Measurements from ENCODE around the gene GAPDHS. TPM values are rescaled to one million over a fixed set of nuclear protein-coding genes. Genes with fewer than 3 reads are reported as not detected.

The GAPDHS gene
- total RNA-seq, 1 experiment from 2014 or later = not detected

DNA sequence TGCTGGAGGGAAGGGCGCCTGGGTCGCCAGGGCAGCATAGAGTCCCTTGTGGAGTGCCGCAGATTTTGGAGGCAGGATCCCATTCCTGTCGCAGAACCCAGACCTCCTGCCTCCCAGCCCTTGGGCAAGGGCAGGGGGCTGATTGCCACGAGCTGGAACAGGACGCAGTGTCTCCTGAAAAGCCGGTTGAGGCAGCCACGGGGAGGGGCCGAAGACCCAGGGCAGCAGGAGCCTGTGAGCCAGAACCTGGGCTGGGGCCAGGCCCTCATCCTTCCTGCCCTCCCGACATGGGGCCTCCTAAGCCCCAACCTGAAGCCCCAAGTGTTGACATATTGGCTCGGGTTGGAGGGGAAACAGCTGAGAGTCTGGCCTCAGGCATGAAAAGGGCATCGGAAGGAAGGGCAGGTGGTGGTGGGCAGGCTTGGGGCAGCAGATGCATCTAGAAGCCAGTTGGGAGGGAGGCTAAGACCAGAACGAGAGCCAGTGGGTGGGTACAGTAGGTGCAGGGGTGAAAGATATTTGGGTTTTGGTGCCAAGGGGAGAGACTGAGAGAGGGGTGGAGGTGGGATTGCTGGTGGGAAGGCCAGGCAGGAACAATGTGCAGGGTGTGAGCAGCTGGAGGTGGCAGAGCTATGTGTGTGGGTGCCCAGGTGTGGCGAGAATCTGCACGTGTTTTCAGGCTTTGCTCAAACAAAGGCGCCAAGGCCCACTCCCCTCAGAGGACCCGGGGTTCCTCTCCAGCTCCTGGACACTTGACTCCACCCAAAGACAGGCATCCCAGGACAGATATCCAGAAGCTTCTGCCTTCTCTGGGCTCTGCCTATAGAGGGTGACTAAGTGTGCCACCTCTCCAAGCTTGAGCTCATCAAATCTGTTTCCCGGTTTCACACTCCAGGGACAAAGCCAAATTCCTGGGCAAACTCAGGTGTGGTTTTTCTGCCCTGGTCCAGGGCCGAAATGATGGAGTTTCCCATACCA is 3.7 kb upstream of the GAPDHS start:
- TF ChIP-seq, protein P1, sequence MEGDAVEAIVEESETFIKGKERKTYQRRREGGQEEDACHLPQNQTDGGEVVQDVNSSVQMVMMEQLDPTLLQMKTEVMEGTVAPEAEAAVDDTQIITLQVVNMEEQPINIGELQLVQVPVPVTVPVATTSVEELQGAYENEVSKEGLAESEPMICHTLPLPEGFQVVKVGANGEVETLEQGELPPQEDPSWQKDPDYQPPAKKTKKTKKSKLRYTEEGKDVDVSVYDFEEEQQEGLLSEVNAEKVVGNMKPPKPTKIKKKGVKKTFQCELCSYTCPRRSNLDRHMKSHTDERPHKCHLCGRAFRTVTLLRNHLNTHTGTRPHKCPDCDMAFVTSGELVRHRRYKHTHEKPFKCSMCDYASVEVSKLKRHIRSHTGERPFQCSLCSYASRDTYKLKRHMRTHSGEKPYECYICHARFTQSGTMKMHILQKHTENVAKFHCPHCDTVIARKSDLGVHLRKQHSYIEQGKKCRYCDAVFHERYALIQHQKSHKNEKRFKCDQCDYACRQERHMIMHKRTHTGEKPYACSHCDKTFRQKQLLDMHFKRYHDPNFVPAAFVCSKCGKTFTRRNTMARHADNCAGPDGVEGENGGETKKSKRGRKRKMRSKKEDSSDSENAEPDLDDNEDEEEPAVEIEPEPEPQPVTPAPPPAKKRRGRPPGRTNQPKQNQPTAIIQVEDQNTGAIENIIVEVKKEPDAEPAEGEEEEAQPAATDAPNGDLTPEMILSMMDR (conservative IDR thresholded peaks at IDR 0.05; ENCODE audit: low read depth, low read length) = no peak
- TF ChIP-seq EZH2phosphoT487 (IDR thresholded peaks at IDR 0.05; ENCODE audit: borderline replicate concordance, low read length) (no peak), EZH2 (IDR thresholded peaks at IDR 0.05; ENCODE audit: low read length, unreplicated experiment) (no peak)
- no peaks in the 10 kb centered on the region for H3K36me3 ChIP-seq (ENCODE audit: low read depth, low read length)
- no peak overlapping the region for H3K4me3 ChIP-seq (ENCODE audit: low read length)
- no TSS peak for BruUV-seq (replicated peaks)
- ChIA-PET POLR2A (ENCODE audit: unreplicated experiment) (no interaction called here), CTCF (interaction anchor here (1.0 kb wide), 1 partner anchor 19 kb away, joined by 3 read pairs; no protein-coding TSS in a partner anchor)
- no peaks in the 10 kb centered on the region for H3F3A ChIP-seq (ENCODE audit: low read length, unreplicated experiment)
- H4K20me1 ChIP-seq (ENCODE audit: low read length) = no peaks in the 10 kb centered on the region
- H3K4me1 ChIP-seq (ENCODE audit: insufficient read depth, low read length) = peaks cover 3% of the 10 kb centered on the region; the same call in 1 of the 2 replicates
- H3K27ac ChIP-seq (ENCODE audit: low read length) = no peak overlapping the region
- no peaks in the 10 kb centered on the region for H3K27me3 ChIP-seq (ENCODE audit: low read length)
- ATAC-seq (no peak), DNase-seq (no peak)
- H3K9me2 ChIP-seq (replicated peaks; ENCODE audit: low read length) = no peaks in the 10 kb centered on the region
- H3K79me2 ChIP-seq (ENCODE audit: low read length) = no peaks in the 10 kb centered on the region
- H2AFZ ChIP-seq (ENCODE audit: low read length) = no peak overlapping the region
- H3K9ac ChIP-seq (ENCODE audit: low read length) = no peak overlapping the region
- H3K4me2 ChIP-seq (ENCODE audit: low read length) = no peak overlapping the region
- H3K9me3 ChIP-seq (ENCODE audit: low read length) = no peaks in the 10 kb centered on the region
- intact Hi-C loops (cut with micrococcal nuclease) = no loop called here

DNA sequence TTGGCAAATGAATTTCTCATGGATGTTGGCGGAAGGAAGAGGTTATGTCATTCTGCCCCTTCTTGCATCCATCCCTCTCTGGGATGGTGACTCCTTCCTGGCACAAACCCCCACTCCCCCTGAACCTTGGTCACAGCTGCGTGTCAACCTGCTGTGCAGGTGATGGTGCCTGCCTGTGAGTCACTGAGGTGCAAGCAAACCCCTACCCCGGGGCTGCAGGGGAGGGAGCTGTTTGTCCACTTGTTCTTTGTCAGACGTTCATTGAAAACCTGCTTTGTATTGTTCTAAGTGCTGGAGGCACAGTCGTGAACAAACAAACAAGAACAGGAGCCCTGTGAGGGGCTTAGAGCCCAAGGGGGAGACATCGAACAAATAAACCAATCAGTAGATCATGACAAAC is 2.0 kb upstream of the GAPDHS start:
- no peaks in the 10 kb centered on the region for H3K27me3 ChIP-seq (ENCODE audit: low read length)
- H3K9me3 ChIP-seq (ENCODE audit: low read length) = no peaks in the 10 kb centered on the region
- peak; percentile 62 for DNase-seq
- no TSS peak for BruUV-seq (replicated peaks)
- H3K4me1 ChIP-seq (ENCODE audit: insufficient read depth, low read length) = peaks cover 3% of the 10 kb centered on the region; the same call in 1 of the 2 replicates
- no peak overlapping the region for H3K4me3 ChIP-seq (ENCODE audit: low read length)
- H3K36me3 ChIP-seq (ENCODE audit: low read depth, low read length) = no peaks in the 10 kb centered on the region
- intact Hi-C loops (cut with micrococcal nuclease) = no loop called here
- no peak for TF ChIP-seq EZH2phosphoT487 (IDR thresholded peaks at IDR 0.05; ENCODE audit: borderline replicate concordance, low read length)
- TF ChIP-seq EZH2 (IDR thresholded peaks at IDR 0.05; ENCODE audit: low read length, unreplicated experiment) = no peak
- TF ChIP-seq, protein P1 (conservative IDR thresholded peaks at IDR 0.05; ENCODE audit: low read depth, low read length) = no peak
- POLR2A ChIA-PET (ENCODE audit: unreplicated experiment) = no interaction called here
- H4K20me1 ChIP-seq (ENCODE audit: low read length) = no peaks in the 10 kb centered on the region
- no peaks in the 10 kb centered on the region for H3K79me2 ChIP-seq (ENCODE audit: low read length)
- H3F3A ChIP-seq (ENCODE audit: low read length, unreplicated experiment) = no peaks in the 10 kb centered on the region
- H2AFZ ChIP-seq (ENCODE audit: low read length) = no peak overlapping the region
- H3K27ac ChIP-seq (ENCODE audit: low read length) = no peak overlapping the region
- no peak overlapping the region for H3K9ac ChIP-seq (ENCODE audit: low read length)
- H3K9me2 ChIP-seq (replicated peaks; ENCODE audit: low read length) = no peaks in the 10 kb centered on the region
- CTCF ChIA-PET = no interaction called here
- H3K4me2 ChIP-seq (ENCODE audit: low read length) = no peak overlapping the region
- peak; percentile 29; the same call in 1 of the 2 replicates for ATAC-seq

Data from PC-3 (cell line).